Neural cell (in vitro differentiated cells): Measurements from ENCODE around the gene PREX1. TPM values are rescaled to one million over a fixed set of nuclear protein-coding genes. Genes with fewer than 3 reads are reported as not detected.

ENCODE experiments used
- H2AFZ ChIP-seq: fragments of 200-600, 300-800 bp; sonication (generic), shearing (Covaris generic); 2 replicates; pipeline ENCODE4 v1.6.0; 2014; ENCODE audit warnings: low read depth, mild to moderate bottlenecking, antibody characterized with exemption, low read length, moderate library complexity
- H3F3A ChIP-seq: fragments of 200-600 bp; shearing (Covaris generic); 2 replicates; pipeline ENCODE4 v1.6.1; 2016; ENCODE audit warnings: mild to moderate bottlenecking, moderate library complexity, mixed read lengths, antibody characterized with exemption, low read length; ENCODE audit not compliant: insufficient read depth, poor library complexity, severe bottlenecking
- H3K27ac ChIP-seq: fragments of 200-600, 300-800 bp; sonication (generic), shearing (Covaris generic); 2 replicates; pipeline ENCODE4 v1.5.1; 2014; ENCODE audit warnings: mild to moderate bottlenecking, low read length, moderate library complexity
- H3K27me3 ChIP-seq: fragments of 300-800, 200-600 bp; sonication (generic), shearing (Covaris generic); 2 replicates; pipeline ENCODE4 v1.6.0; 2014; ENCODE audit warnings: mild to moderate bottlenecking, low read depth, low read length, moderate library complexity; ENCODE audit not compliant: insufficient read depth
- H3K36me3 ChIP-seq: fragments of 300-800, 200-600 bp; sonication (generic), shearing (Covaris generic); 2 replicates; pipeline ENCODE4 v1.5.1; 2014; ENCODE audit warnings: mild to moderate bottlenecking, antibody characterized with exemption, low read length, moderate library complexity; ENCODE audit not compliant: insufficient read depth
- H3K4me2 ChIP-seq: fragments of 300-800, 200-600 bp; sonication (generic), shearing (Covaris generic); 2 replicates; pipeline ENCODE4 v1.6.0; 2014; ENCODE audit warnings: mild to moderate bottlenecking, low read length
- H3K4me3 ChIP-seq: fragments of 300-800, 200-600 bp; sonication (generic), shearing (Covaris generic); 2 replicates; pipeline ENCODE4 v1.5.1; 2014; ENCODE audit warnings: mild to moderate bottlenecking, low read length, moderate library complexity
- H3K79me2 ChIP-seq: fragments of 200-600 bp; shearing (Covaris generic); replicated peaks from 2 replicates; pipeline ENCODE4 v1.6.0; 2014; ENCODE audit warnings: mild to moderate bottlenecking, low read length, moderate library complexity; ENCODE audit not compliant: insufficient read depth
- H3K9ac ChIP-seq: fragments of 300-800, 200-600 bp; sonication (generic), shearing (Covaris generic); 2 replicates; pipeline ENCODE4 v1.6.1; 2016; ENCODE audit warnings: mild to moderate bottlenecking, low read length, mixed read lengths
- H3K9me2 ChIP-seq: fragments of 200-600 bp; shearing (Covaris generic); 2 replicates; pipeline ENCODE4 v1.6.1; 2016; ENCODE audit warnings: mild to moderate bottlenecking, low read length, mixed read lengths; ENCODE audit not compliant: insufficient read depth
- H3K9me3 ChIP-seq: fragments of 200-600, 300-800 bp; sonication (generic), shearing (Covaris generic); 2 replicates; pipeline ENCODE4 v1.6.1; 2016; ENCODE audit warnings: mild to moderate bottlenecking, mixed run types, low read length, moderate library complexity, mixed read lengths
- H4K20me1 ChIP-seq: fragments of 200-600 bp; shearing (Covaris generic); 2 replicates; pipeline ENCODE4 v1.6.1; 2016; ENCODE audit warnings: mild to moderate bottlenecking, mixed run types; ENCODE audit not compliant: insufficient read depth
- EP300 ChIP-seq: fragments of 450-650 bp; conservative IDR thresholded peaks from 2 replicates; pipeline ENCODE4 v1.6.1; 2014; ENCODE audit warnings: antibody characterized with exemption, mild to moderate bottlenecking, moderate library complexity; ENCODE audit not compliant: poor library complexity, severe bottlenecking
- EZH2 ChIP-seq: fragments of 200-600, 300-800 bp; shearing (Covaris generic), sonication (generic); IDR thresholded peaks from 2 replicates; pipeline ENCODE4 v1.6.1; 2014; ENCODE audit warnings: antibody characterized with exemption, low read length, borderline replicate concordance, mild to moderate bottlenecking; ENCODE audit not compliant: insufficient read depth, poor library complexity, severe bottlenecking
- MXI1 ChIP-seq: fragments of 450-650 bp; conservative IDR thresholded peaks from 2 replicates; pipeline ENCODE4 v1.6.1; 2014; ENCODE audit warnings: antibody characterized with exemption, mild to moderate bottlenecking; ENCODE audit not compliant: poor library complexity, severe bottlenecking
- POLR2AphosphoS5 ChIP-seq: IDR thresholded peaks from 2 replicates; pipeline ENCODE4 v1.6.1; 2012
- RAD21 ChIP-seq: fragments of 450-650 bp; conservative IDR thresholded peaks from 2 replicates; pipeline ENCODE4 v1.6.1; 2014; ENCODE audit warnings: antibody characterized with exemption, mild to moderate bottlenecking, moderate library complexity
- SMC3 ChIP-seq: fragments of 450-650 bp; conservative IDR thresholded peaks from 2 replicates; pipeline ENCODE4 v1.6.1; 2014; ENCODE audit warnings: antibody characterized with exemption, mild to moderate bottlenecking, moderate library complexity; ENCODE audit not compliant: poor library complexity
- TAF1 ChIP-seq: IDR thresholded peaks from 2 replicates; pipeline ENCODE4 v1.6.1; 2012; ENCODE audit warnings: low read depth
- polyA plus RNA-seq: library from polyadenylated mRNA; depleted of rRNA; stranded (reverse); fragments of >200 nt; gene quantifications from 2 replicates; pipeline ENCODE4 v1.2.3, GENCODE V29; 2014
- TF ChIP-seq, protein P1 (sequence below): IDR thresholded peaks from 2 replicates; pipeline ENCODE4 v1.6.1; 2012; ENCODE audit warnings: borderline replicate concordance
- TF ChIP-seq, protein P2 (sequence below): fragments of 450-650 bp; IDR thresholded peaks from 2 replicates; pipeline ENCODE4 v1.5.1; 2014; ENCODE audit warnings: antibody characterized with exemption, mild to moderate bottlenecking, moderate library complexity; ENCODE audit not compliant: poor library complexity, severe bottlenecking

Gene PREX1
- polyA plus RNA-seq, 1 donor from 2014 or later, result 0.06 TPM

DNA sequence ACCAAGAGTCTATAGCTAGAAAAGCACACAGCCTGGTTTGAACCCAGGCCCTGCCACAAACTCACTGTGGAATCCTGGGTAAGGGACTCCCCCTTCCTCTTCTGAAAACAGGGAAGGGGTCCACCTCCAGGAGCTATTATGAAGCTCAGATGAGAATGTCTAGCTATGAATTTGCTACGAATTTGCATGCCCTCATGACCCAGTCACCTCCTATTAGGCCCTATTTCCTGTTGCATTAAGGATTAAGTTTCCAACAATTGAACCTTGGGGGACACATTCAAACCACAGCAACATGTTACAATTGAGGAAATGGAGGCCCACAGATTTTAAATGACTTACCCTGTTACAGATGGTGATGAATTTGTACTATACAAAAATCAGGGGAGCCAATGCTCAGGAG lies 46.2 kb downstream of the PREX1 start:
- Histone ChIP-seq H3K9me3 (no peaks in the 10 kb centered on the region), H3K4me2 (no peak overlapping the region), H3K4me3 (no peak overlapping the region), H2AFZ (no peak overlapping the region), H3K9me2 (no peaks in the 10 kb centered on the region), H3K9ac (no peak overlapping the region), H3F3A (no peaks in the 10 kb centered on the region), H4K20me1 (no peaks in the 10 kb centered on the region), H3K36me3 (no peaks in the 10 kb centered on the region), H3K27ac (no peak overlapping the region), H3K27me3 (no peaks in the 10 kb centered on the region), H3K79me2 (no peaks in the 10 kb centered on the region)
- TF ChIP-seq MXI1, result no peak
- TF ChIP-seq POLR2AphosphoS5, result no peak
- no peak for TF ChIP-seq EP300
- TF ChIP-seq, protein P1, sequence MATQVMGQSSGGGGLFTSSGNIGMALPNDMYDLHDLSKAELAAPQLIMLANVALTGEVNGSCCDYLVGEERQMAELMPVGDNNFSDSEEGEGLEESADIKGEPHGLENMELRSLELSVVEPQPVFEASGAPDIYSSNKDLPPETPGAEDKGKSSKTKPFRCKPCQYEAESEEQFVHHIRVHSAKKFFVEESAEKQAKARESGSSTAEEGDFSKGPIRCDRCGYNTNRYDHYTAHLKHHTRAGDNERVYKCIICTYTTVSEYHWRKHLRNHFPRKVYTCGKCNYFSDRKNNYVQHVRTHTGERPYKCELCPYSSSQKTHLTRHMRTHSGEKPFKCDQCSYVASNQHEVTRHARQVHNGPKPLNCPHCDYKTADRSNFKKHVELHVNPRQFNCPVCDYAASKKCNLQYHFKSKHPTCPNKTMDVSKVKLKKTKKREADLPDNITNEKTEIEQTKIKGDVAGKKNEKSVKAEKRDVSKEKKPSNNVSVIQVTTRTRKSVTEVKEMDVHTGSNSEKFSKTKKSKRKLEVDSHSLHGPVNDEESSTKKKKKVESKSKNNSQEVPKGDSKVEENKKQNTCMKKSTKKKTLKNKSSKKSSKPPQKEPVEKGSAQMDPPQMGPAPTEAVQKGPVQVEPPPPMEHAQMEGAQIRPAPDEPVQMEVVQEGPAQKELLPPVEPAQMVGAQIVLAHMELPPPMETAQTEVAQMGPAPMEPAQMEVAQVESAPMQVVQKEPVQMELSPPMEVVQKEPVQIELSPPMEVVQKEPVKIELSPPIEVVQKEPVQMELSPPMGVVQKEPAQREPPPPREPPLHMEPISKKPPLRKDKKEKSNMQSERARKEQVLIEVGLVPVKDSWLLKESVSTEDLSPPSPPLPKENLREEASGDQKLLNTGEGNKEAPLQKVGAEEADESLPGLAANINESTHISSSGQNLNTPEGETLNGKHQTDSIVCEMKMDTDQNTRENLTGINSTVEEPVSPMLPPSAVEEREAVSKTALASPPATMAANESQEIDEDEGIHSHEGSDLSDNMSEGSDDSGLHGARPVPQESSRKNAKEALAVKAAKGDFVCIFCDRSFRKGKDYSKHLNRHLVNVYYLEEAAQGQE, result no peak
- TF ChIP-seq EZH2, result no peak
- TF ChIP-seq SMC3, result no peak
- TF ChIP-seq, protein P2, sequence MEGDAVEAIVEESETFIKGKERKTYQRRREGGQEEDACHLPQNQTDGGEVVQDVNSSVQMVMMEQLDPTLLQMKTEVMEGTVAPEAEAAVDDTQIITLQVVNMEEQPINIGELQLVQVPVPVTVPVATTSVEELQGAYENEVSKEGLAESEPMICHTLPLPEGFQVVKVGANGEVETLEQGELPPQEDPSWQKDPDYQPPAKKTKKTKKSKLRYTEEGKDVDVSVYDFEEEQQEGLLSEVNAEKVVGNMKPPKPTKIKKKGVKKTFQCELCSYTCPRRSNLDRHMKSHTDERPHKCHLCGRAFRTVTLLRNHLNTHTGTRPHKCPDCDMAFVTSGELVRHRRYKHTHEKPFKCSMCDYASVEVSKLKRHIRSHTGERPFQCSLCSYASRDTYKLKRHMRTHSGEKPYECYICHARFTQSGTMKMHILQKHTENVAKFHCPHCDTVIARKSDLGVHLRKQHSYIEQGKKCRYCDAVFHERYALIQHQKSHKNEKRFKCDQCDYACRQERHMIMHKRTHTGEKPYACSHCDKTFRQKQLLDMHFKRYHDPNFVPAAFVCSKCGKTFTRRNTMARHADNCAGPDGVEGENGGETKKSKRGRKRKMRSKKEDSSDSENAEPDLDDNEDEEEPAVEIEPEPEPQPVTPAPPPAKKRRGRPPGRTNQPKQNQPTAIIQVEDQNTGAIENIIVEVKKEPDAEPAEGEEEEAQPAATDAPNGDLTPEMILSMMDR, result no peak

GRCh38 chr20:48779435-48779834 lies 48.4 kb downstream of the PREX1 start:
- H3K27ac ChIP-seq, result no peak overlapping the region
- H3K9me3 ChIP-seq, result no peaks in the 10 kb centered on the region
- H3K27me3 ChIP-seq, result no peaks in the 10 kb centered on the region
- H3K9ac ChIP-seq, result no peak overlapping the region
- H3K79me2 ChIP-seq, result no peaks in the 10 kb centered on the region
- H3K4me2 ChIP-seq, result no peak overlapping the region
- no peak overlapping the region for H3K4me3 ChIP-seq
- H3F3A ChIP-seq, result no peaks in the 10 kb centered on the region
- TF ChIP-seq MXI1, result no peak
- no peaks in the 10 kb centered on the region for H4K20me1 ChIP-seq
- no peaks in the 10 kb centered on the region for H3K9me2 ChIP-seq
- H2AFZ ChIP-seq, result no peak overlapping the region
- no peaks in the 10 kb centered on the region for H3K36me3 ChIP-seq

DNA sequence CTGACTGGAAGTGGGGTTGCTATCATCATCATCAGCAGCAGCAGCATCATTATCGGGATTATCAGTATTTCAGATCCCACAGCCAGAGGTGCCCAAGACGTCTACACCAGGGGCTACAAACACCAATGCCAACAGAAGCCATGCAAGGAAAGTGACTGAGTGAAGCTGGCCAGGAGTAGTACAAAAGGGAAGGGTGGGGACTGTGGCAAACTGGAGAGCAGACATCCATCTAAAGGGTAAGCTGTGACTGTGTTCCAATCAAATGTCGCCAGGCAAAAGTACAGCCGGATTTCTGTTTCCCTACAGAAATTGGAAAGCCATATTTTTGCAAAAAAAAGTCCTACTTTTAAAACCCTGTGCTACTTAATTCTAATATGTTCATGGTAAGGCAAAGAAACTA lies 50.0 kb downstream of the PREX1 start:
- Histone ChIP-seq H3K27ac (no peak overlapping the region), H3K9me3 (no peaks in the 10 kb centered on the region), H3K9me2 (no peaks in the 10 kb centered on the region), H3K79me2 (no peaks in the 10 kb centered on the region), H3K36me3 (no peaks in the 10 kb centered on the region), H3K9ac (no peak overlapping the region), H4K20me1 (no peaks in the 10 kb centered on the region), H3K4me3 (no peak overlapping the region), H3K27me3 (no peaks in the 10 kb centered on the region), H2AFZ (no peak overlapping the region), H3K4me2 (no peak overlapping the region), H3F3A (no peaks in the 10 kb centered on the region)
- TF ChIP-seq, protein P2, result no peak
- no peak for TF ChIP-seq TAF1
- no peak for TF ChIP-seq EZH2
- TF ChIP-seq POLR2AphosphoS5, result no peak
- TF ChIP-seq, protein P1, result no peak
- TF ChIP-seq RAD21, result no peak
- no peak for TF ChIP-seq MXI1
- TF ChIP-seq EP300, result no peak
- TF ChIP-seq SMC3, result no peak
